Measurements from ENCODE around the gene LUC7L3. TPM values are rescaled to one million over a fixed set of nuclear protein-coding genes. Genes with fewer than 3 reads are reported as not detected.

The LUC7L3 gene
- total RNA-seq, 4 donors from 2014 or later, result 18.0 to 95.2 (median 31.5) TPM

- TF ChIP-seq POLR2A (IDR thresholded peaks at IDR 0.05) (no peak), CTCF (IDR thresholded peaks at IDR 0.05) (no peak)
- DNase-seq, result no peak
- H3K9me3 ChIP-seq, result no peaks in the 10 kb centered on the region
- WGBS, 2 donors, result 78 to 88% methylated on average over 5 of the region's 5 CpGs
- peaks cover 3 to 64% (median 18%) of the 10 kb centered on the region in 3 donors for H3K36me3 ChIP-seq
- H3K27me3 ChIP-seq, result no peaks in the 10 kb centered on the region
- no peak overlapping the region for H3K27ac ChIP-seq
- H3K4me3 ChIP-seq, result no peak overlapping the region
- peaks cover 15 to 77% (median 26%) of the 10 kb centered on the region in 3 donors for H3K4me1 ChIP-seq
- intact Hi-C loops (cut with DNase I), result no loop called here
These were observed 26.2 kb upstream of the LUC7L3 start for GRCh38 chr17:50693036-50693682.

GRCh38 chr17:50696365-50696879 lies 23.0 kb upstream of the LUC7L3 start:
- intact Hi-C loops (cut with DNase I), result no loop called here
- Histone ChIP-seq H3K27me3 (no peaks in the 10 kb centered on the region), H3K4me3 (no peak overlapping the region), H3K27ac (peak overlapping the region in 2 of 4 donors; percentile 56 to 60), H3K4me1 (peaks cover 0 to 73% (median 8%) of the 10 kb centered on the region in 3 donors), H3K36me3 (peaks cover 3 to 86% (median 27%) of the 10 kb centered on the region in 3 donors), H3K9me3 (no peaks in the 10 kb centered on the region)
- no peak for TF ChIP-seq CTCF (IDR thresholded peaks at IDR 0.05)
- no peak for TF ChIP-seq POLR2A (IDR thresholded peaks at IDR 0.05)
- 81 to 87% methylated on average over 3 of the region's 3 CpGs for WGBS, 2 donors
- no peak for DNase-seq

- H3K4me1 ChIP-seq, result peaks cover 0 to 70% (median 2%) of the 10 kb centered on the region in 3 donors
- intact Hi-C loops (cut with DNase I), result no loop called here
- H3K36me3 ChIP-seq, result peaks cover 3 to 83% (median 27%) of the 10 kb centered on the region in 3 donors
- no peaks in the 10 kb centered on the region for H3K27me3 ChIP-seq
- WGBS, 2 donors, result 63 to 79% methylated on average over 3 of the region's 3 CpGs
- no peaks in the 10 kb centered on the region for H3K9me3 ChIP-seq
- no peak overlapping the region for H3K4me3 ChIP-seq
- TF ChIP-seq POLR2A (IDR thresholded peaks at IDR 0.05), result no peak
- TF ChIP-seq CTCF (IDR thresholded peaks at IDR 0.05), result peak in 3 of 6 experiments; percentile 11 to 32 (median 21)
- H3K27ac ChIP-seq, result peak overlapping the region in 3 of 4 donors; percentile 9 to 60 (median 56)
- no peak for DNase-seq
These were observed 22.3 kb upstream of the LUC7L3 start for GRCh38 chr17:50697062-50697461.

GRCh38 chr17:50697663-50698272 lies 21.6 kb upstream of the LUC7L3 start:
- H3K36me3 ChIP-seq, result peaks cover 3 to 76% (median 27%) of the 10 kb centered on the region in 3 donors
- intact Hi-C loops (cut with DNase I), result no loop called here
- H3K27ac ChIP-seq, result peak overlapping the region in 3 of 4 donors; percentile 9 to 60 (median 56)

More at GRCh38 chr17:50697663-50698272, 21.6 kb upstream of the LUC7L3 start:
- Histone ChIP-seq H3K4me3 (no peak overlapping the region), H3K9me3 (no peaks in the 10 kb centered on the region), H3K27me3 (no peaks in the 10 kb centered on the region), H3K4me1 (peaks cover 0 to 70% (median 0%) of the 10 kb centered on the region in 3 donors)
- no peak for DNase-seq
- TF ChIP-seq POLR2A (IDR thresholded peaks at IDR 0.05) (no peak), CTCF (IDR thresholded peaks at IDR 0.05) (peak in 2 of 6 experiments; percentile 9 to 25)
- WGBS, 2 donors, result 33 to 40% methylated on average over 3 of the region's 3 CpGs
